ENCODE measurements around the gene PCNX2. TPM values are rescaled to one million over a fixed set of nuclear protein-coding genes. Genes with fewer than 3 reads are reported as not detected.

PCNX2 gene
- total RNA-seq, 4 donors from 2014 or later, result 4.3 to 19.5 (median 9.0) TPM

- H3K27ac ChIP-seq, result no peak overlapping the region
- H3K36me3 ChIP-seq, result no peaks in the 10 kb centered on the region
- intact Hi-C loops (cut with DNase I), result no loop called here
- TF ChIP-seq POLR2A (IDR thresholded peaks at IDR 0.05) (no peak), CTCF (IDR thresholded peaks at IDR 0.05) (no peak)
- DNase-seq, result no peak
- H3K4me3 ChIP-seq, result no peak overlapping the region
- H3K9me3 ChIP-seq, result no peaks in the 10 kb centered on the region
- WGBS, 2 donors, result 92 to 94% methylated on average over 2 of the region's 2 CpGs
- peaks cover 0 to 5% (median 0%) of the 10 kb centered on the region in 3 donors for H3K4me1 ChIP-seq
- H3K27me3 ChIP-seq, result no peaks in the 10 kb centered on the region
Measured at GRCh38 chr1:233122779-233123178, 172.7 kb downstream of the PCNX2 start.

DNA sequence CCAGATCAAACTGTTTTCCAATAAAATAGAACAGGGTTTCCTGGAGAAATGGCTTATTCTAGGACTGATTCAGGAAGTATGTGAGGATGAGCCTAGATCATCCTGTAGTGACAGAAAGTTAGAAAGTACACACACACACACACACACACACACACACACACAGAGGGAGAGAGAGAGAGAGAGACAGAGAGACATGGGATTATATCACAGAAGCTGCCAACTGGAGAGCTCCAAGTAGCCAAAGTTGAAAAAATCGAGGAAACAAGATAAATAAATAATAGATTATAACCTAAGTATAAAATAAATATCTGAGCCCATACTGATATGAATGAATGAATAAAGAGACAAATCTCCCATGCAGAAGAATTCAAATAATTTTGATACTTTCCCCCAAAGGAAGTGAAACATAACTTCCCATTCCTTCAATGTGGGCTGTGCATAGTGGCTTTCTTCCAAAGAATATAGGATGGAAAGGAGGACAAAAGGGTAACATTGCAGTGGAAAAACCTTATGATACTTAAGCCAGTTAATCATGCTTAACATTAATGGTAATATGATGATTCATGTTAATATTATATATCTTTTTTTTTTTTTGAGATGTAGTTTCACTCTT lies 173.5 kb downstream of the PCNX2 start:
- Histone ChIP-seq H3K27me3 (no peaks in the 10 kb centered on the region), H3K27ac (no peak overlapping the region), H3K4me3 (no peak overlapping the region), H3K36me3 (no peaks in the 10 kb centered on the region), H3K4me1 (no peaks in the 10 kb centered on the region), H3K9me3 (no peaks in the 10 kb centered on the region)
- intact Hi-C loops (cut with DNase I), result no loop called here
- 43 to 64% methylated on average over 1 of the region's 1 CpG for WGBS, 2 donors
- no peak for DNase-seq
- TF ChIP-seq POLR2A (IDR thresholded peaks at IDR 0.05) (no peak), CTCF (IDR thresholded peaks at IDR 0.05) (no peak)

GRCh38 chr1:233114860-233115259 lies 180.7 kb downstream of the PCNX2 start:
- intact Hi-C loops (cut with DNase I), result no loop called here
- TF ChIP-seq POLR2A (IDR thresholded peaks at IDR 0.05) (no peak), CTCF (IDR thresholded peaks at IDR 0.05) (no peak)
- Histone ChIP-seq H3K36me3 (no peaks in the 10 kb centered on the region), H3K27me3 (no peaks in the 10 kb centered on the region), H3K9me3 (no peaks in the 10 kb centered on the region), H3K4me3 (no peak overlapping the region), H3K4me1 (peaks cover 11 to 32% (median 16%) of the 10 kb centered on the region in 3 donors), H3K27ac (peak overlapping the region in 2 of 4 donors; percentile 5 to 85)
- DNase-seq, result no peak
- 72 to 79% methylated on average over 5 of the region's 5 CpGs for WGBS, 2 donors

DNA sequence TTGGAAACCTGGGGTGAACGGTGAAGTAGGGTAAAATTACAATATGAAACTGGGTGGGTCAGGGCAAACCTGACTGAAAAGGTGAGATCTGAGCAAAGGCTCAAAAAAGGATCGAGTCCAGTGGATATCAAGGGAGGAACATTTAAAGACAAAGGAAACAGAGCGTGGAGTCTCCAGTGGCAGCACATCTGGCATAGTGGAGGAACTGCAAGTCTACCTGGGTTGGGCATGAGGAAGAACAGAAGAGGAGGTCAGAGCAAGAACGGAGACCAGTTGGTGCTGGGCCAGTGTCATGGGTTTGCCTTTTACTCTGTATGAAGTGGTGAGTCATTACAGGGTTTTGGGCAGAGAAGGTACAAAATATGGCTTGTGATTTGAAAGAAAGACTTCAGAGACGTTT lies 181.4 kb downstream of the PCNX2 start:
- WGBS, 2 donors, result 40 to 41% methylated on average over 5 of the region's 5 CpGs
- H3K9me3 ChIP-seq, result no peaks in the 10 kb centered on the region
- no peaks in the 10 kb centered on the region for H3K27me3 ChIP-seq
- peak overlapping the region; percentile 81 to 85 (median 82) for H3K27ac ChIP-seq
- H3K36me3 ChIP-seq, result no peaks in the 10 kb centered on the region
- TF ChIP-seq CTCF (IDR thresholded peaks at IDR 0.05), result no peak
- TF ChIP-seq POLR2A (IDR thresholded peaks at IDR 0.05), result no peak
- intact Hi-C loops (cut with DNase I), result no loop called here
- no peak overlapping the region for H3K4me3 ChIP-seq
- no peak for DNase-seq
- H3K4me1 ChIP-seq, result peaks cover 11 to 35% (median 16%) of the 10 kb centered on the region in 3 donors

DNA sequence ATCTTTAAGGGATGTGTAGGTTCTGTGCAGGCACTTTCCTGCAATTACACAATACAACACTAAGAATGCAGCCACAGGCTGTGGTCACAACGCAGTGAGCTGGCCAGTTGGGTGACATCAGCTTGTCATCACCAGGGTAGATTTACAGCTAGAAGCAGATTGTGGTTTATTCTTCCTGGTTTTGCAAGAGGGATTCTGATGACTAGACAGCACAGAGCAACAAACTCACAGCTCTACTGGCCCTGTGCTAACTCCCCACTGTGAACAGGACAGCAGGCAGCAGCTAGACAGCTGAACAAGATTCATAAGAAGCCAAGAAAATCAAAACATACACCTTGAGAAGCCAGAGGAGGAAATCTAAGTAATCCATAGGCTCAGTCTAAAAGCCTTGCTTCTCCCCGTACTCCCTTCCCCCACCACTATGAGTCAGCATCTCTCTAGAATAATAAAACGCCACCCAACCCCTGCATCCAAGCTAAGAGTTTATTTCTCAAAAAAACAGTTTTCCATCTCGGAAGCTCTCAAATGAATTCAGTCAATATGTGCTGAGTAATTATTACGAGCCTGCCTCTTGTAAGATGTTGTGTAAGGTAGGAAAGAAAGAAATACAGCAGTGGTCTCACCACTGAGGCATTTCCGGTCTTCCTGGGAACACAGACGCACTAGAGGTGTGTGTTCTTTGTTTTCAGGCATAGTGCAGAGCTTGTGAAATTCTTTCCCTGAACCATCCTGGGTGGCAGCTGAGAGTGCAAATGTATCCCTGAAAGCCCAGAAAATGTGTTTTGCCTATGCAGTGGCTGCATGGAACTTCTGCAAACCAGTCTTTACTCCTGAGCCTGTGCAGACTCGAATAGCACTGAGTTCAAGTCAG lies 182.3 kb downstream of the PCNX2 start:
- H3K9me3 ChIP-seq, result no peaks in the 10 kb centered on the region
- no peak for TF ChIP-seq POLR2A (IDR thresholded peaks at IDR 0.05)
- no peak for TF ChIP-seq CTCF (IDR thresholded peaks at IDR 0.05)
- H3K36me3 ChIP-seq, result no peaks in the 10 kb centered on the region
- intact Hi-C loops (cut with DNase I), result no loop called here
- 24 to 31% methylated on average over 7 to 8 of the region's 8 CpGs for WGBS, 2 donors
- no peaks in the 10 kb centered on the region for H3K27me3 ChIP-seq
- peak; percentile 10 for DNase-seq
- H3K4me3 ChIP-seq, result peak overlapping the region in 3 of 4 donors; percentile 5 to 17 (median 9)
- peak overlapping the region; percentile 81 to 85 (median 82) for H3K27ac ChIP-seq
- peaks cover 19 to 44% (median 20%) of the 10 kb centered on the region in 3 donors for H3K4me1 ChIP-seq

Measured in esophagus squamous epithelium (tissue), 5 donors.